MM.1S (cell line): Measurements from ENCODE around the gene RAD23B.

ENCODE experiments used
- DNase-seq: peaks from one replicate; pipeline ENCODE4 v3.0.0-alpha.2; 2015
- H2AFZ ChIP-seq: fragments of 300-600 bp; sonication (generic); 2 replicates; pipeline ENCODE4 v1.6.0; 2016; ENCODE audit warnings: antibody characterized with exemption, low read length
- H3F3A ChIP-seq: fragments of 300-600 bp; sonication (generic); 2 replicates; pipeline ENCODE4 v1.6.1; 2016; ENCODE audit warnings: mild to moderate bottlenecking, antibody characterized with exemption, low read length, moderate library complexity, mixed read lengths; ENCODE audit not compliant: insufficient read depth
- H3K27ac ChIP-seq: fragments of 300-600 bp; sonication (generic); 2 replicates; pipeline ENCODE4 v1.5.1; 2016; ENCODE audit warnings: mild to moderate bottlenecking, low read length
- H3K27me3 ChIP-seq: fragments of 300-600 bp; sonication (generic); replicated peaks from 2 replicates; pipeline ENCODE4 v1.6.0; 2016; ENCODE audit warnings: low read length; ENCODE audit not compliant: insufficient read depth
- H3K36me3 ChIP-seq: fragments of 300-600 bp; sonication (generic); replicated peaks from 2 replicates; pipeline ENCODE4 v1.6.1; 2016; ENCODE audit warnings: mild to moderate bottlenecking, low read length, mixed read lengths; ENCODE audit not compliant: insufficient read depth
- H3K4me1 ChIP-seq: fragments of 300-600 bp; sonication (generic); 2 replicates; pipeline ENCODE4 v1.6.1; 2016; ENCODE audit warnings: low read length, mixed read lengths
- H3K4me2 ChIP-seq: fragments of 300-600 bp; sonication (generic); 2 replicates; pipeline ENCODE4 v1.6.0; 2016; ENCODE audit warnings: low read depth, low read length
- H3K4me3 ChIP-seq: fragments of 300-600 bp; sonication (generic); 2 replicates; pipeline ENCODE4 v1.5.1; 2016; ENCODE audit warnings: low read length, mixed read lengths
- H3K79me2 ChIP-seq: fragments of 300-600 bp; sonication (generic); 2 replicates; pipeline ENCODE4 v1.6.1; 2016; ENCODE audit warnings: mixed run types, low read length, mixed read lengths
- H3K9ac ChIP-seq: fragments of 300-600 bp; sonication (generic); 2 replicates; pipeline ENCODE4 v1.6.1; 2016; ENCODE audit warnings: low read length, mixed read lengths
- H3K9me2 ChIP-seq: fragments of 300-600 bp; sonication (generic); replicated peaks from 2 replicates; pipeline ENCODE4 v1.6.1; 2016; ENCODE audit warnings: mild to moderate bottlenecking, low read length, mixed read lengths; ENCODE audit not compliant: insufficient read depth
- H3K9me3 ChIP-seq: fragments of 300-600 bp; sonication (generic); replicated peaks from 2 replicates; pipeline ENCODE4 v1.6.1; 2016; ENCODE audit warnings: mild to moderate bottlenecking, low read length, mixed read lengths; ENCODE audit not compliant: insufficient read depth
- H4K20me1 ChIP-seq: fragments of 300-600 bp; sonication (generic); 2 replicates; pipeline ENCODE4 v1.6.1; 2016; ENCODE audit warnings: mild to moderate bottlenecking, low read length, moderate library complexity, mixed read lengths; ENCODE audit not compliant: insufficient read depth
- CTCF ChIP-seq: fragments of 300-600 bp; sonication (generic); IDR thresholded peaks from 2 replicates; pipeline ENCODE4 v1.5.1; 2016; ENCODE audit warnings: antibody characterized with exemption, low read length, mixed read lengths
- EZH2 ChIP-seq: fragments of 300-600 bp; sonication (generic); optimal IDR thresholded peaks from 2 replicates; pipeline ENCODE3; 2017; ENCODE audit warnings: low read depth, mild to moderate bottlenecking, antibody characterized with exemption, low read length, mixed read lengths
- EZH2phosphoT487 ChIP-seq: fragments of 300-600 bp; sonication (generic); IDR thresholded peaks from 2 replicates; pipeline ENCODE4 v1.6.1; 2018; ENCODE audit warnings: antibody characterized with exemption, low read length

RAD23B gene

GRCh38 chr9:107286057-107286456 lies 3.0 kb downstream of the RAD23B start:
- peaks cover 16% of the 10 kb centered on the region for H3F3A ChIP-seq
- peaks cover 80% of the 10 kb centered on the region for H3K79me2 ChIP-seq
- peak overlapping the region; percentile 94; the same call in 1 of the 2 replicates for H3K4me2 ChIP-seq
- peaks cover 16% of the 10 kb centered on the region for H3K4me1 ChIP-seq
- no peak overlapping the region for H3K27ac ChIP-seq
- TF ChIP-seq EZH2 (no peak), EZH2phosphoT487 (no peak), CTCF (no peak)
- DNase-seq, result no peak
- H3K9me2 ChIP-seq, result no peaks in the 10 kb centered on the region
- no peak overlapping the region for H2AFZ ChIP-seq
- H4K20me1 ChIP-seq, result peaks cover 61% of the 10 kb centered on the region
- no peaks in the 10 kb centered on the region for H3K9me3 ChIP-seq
- H3K4me3 ChIP-seq, result 0 out of 2 replicates have a peak overlapping the region, but pooled peaks have one; percentile 93
- H3K27me3 ChIP-seq, result no peaks in the 10 kb centered on the region
- no peaks in the 10 kb centered on the region for H3K36me3 ChIP-seq
- H3K9ac ChIP-seq, result no peak overlapping the region

GRCh38 chr9:107288701-107289100 lies 5.6 kb downstream of the RAD23B start:
- Histone ChIP-seq H3K36me3 (no peaks in the 10 kb centered on the region), H3K9me2 (no peaks in the 10 kb centered on the region), H4K20me1 (peaks cover 86% of the 10 kb centered on the region), H3K79me2 (peaks cover 100% of the 10 kb centered on the region), H3K27me3 (no peaks in the 10 kb centered on the region), H3K4me1 (peaks cover 13% of the 10 kb centered on the region), H3K9ac (no peak overlapping the region), H3K27ac (no peak overlapping the region), H3K4me3 (no peak overlapping the region), H3K4me2 (no peak overlapping the region), H3K9me3 (no peaks in the 10 kb centered on the region), H2AFZ (no peak overlapping the region), H3F3A (peaks cover 15% of the 10 kb centered on the region)
- DNase-seq, result no peak
- TF ChIP-seq EZH2phosphoT487 (no peak), CTCF (no peak), EZH2 (no peak)

GRCh38 chr9:107290619-107291018 lies 7.5 kb downstream of the RAD23B start:
- no peaks in the 10 kb centered on the region for H3K9me3 ChIP-seq
- H3K9ac ChIP-seq, result no peak overlapping the region
- peaks cover 100% of the 10 kb centered on the region for H3K79me2 ChIP-seq
- H2AFZ ChIP-seq, result no peak overlapping the region
- H3K4me3 ChIP-seq, result no peak overlapping the region
- H4K20me1 ChIP-seq, result peaks cover 92% of the 10 kb centered on the region
- H3K27ac ChIP-seq, result no peak overlapping the region
- no peaks in the 10 kb centered on the region for H3K36me3 ChIP-seq
- H3K4me1 ChIP-seq, result peaks cover 5% of the 10 kb centered on the region
- no peak overlapping the region for H3K4me2 ChIP-seq
- TF ChIP-seq EZH2phosphoT487, result no peak
- no peak for TF ChIP-seq EZH2
- TF ChIP-seq CTCF, result no peak
- H3K27me3 ChIP-seq, result no peaks in the 10 kb centered on the region
- DNase-seq, result no peak
- no peaks in the 10 kb centered on the region for H3K9me2 ChIP-seq
- H3F3A ChIP-seq, result no peaks in the 10 kb centered on the region
